HCT116 (cell line): ENCODE results near the gene RBP5. TPM values are rescaled to one million over a fixed set of nuclear protein-coding genes. Genes with fewer than 3 reads are reported as not detected.

Source experiments
- ATAC-seq: fragments of 200-7000 bp; cut with Tn5 transposase; 2 replicates; pipeline ENCODE4 v1.9.1; 2020; ENCODE audit warnings: mild to moderate bottlenecking, moderate library complexity
- BruUV-seq: library from RNA; stranded (reverse); fragments of 400-500 nt; replicated peaks from 2 replicates; lab custom pipeline; 2021; lab: Mats Ljungman, UMichigan
- CTCF ChIA-PET: fragments of 300-600 bp; sonication (Branson Sonifier 250); formaldehyde crosslinking; loops from one replicate; lab custom pipeline; 2021; ENCODE audit warnings: antibody characterized with exemption; lab: Charles Lee
- POLR2A ChIA-PET: fragments of 300-600, 350-600 bp; sonication (Branson Sonifier 250); formaldehyde crosslinking; loops from one replicate; lab custom pipeline; 2021; ENCODE audit warnings: antibody characterized with exemption; lab: Charles Lee
- RAD21 ChIA-PET, 2 experiments: fragments of 300-600 bp; sonication (Branson Sonifier 250); formaldehyde crosslinking; loops; one replicate each; lab custom pipeline; 2023; ENCODE audit warnings: low total read pairs in 2 of 2; ENCODE audit not compliant: uncharacterized antibody in 2 of 2, unreplicated experiment in 2 of 2, low non-redundant PET in 1 of 2; lab: Charles Lee
- DNase-seq: peaks from one replicate; pipeline ENCODE4 v3.0.0-alpha.2; 2010; ENCODE audit warnings: low read depth, low spot score
- H2AFZ ChIP-seq: fragments of 200-600 bp; shearing (Covaris generic), sonication (generic); 2 replicates; pipeline ENCODE4 v1.6.1; 2017; ENCODE audit warnings: low read depth, mixed run types, mixed read lengths, antibody characterized with exemption, low read length; ENCODE audit not compliant: poor library complexity, severe bottlenecking
- H3K27ac ChIP-seq: 2 replicates; pipeline ENCODE4 v1.5.1; 2012; ENCODE audit warnings: low read depth, low read length
- H3K27me3 ChIP-seq: fragments of 200-600 bp; sonication (generic); 2 replicates; pipeline ENCODE4 v1.6.1; 2016; ENCODE audit warnings: mixed run types, low read length, mixed read lengths; ENCODE audit not compliant: insufficient read depth
- H3K36me3 ChIP-seq, 2 experiments: fragments of 200-500 bp in 1 of 2; fragments of 200-600 bp in 1 of 2; sonication (Bioruptor generic) in 1 of 2; sonication (generic) in 1 of 2; 2 replicates each; pipeline versions ENCODE4 v1.5.1 to v1.6.1; 2014 to 2016; ENCODE audit warnings: low read length in 2 of 2, inconsistent platforms in 1 of 2, mixed read lengths in 1 of 2, mixed run types in 1 of 2; ENCODE audit not compliant: insufficient read depth in 2 of 2, control insufficient read depth in 1 of 2
- H3K4me1 ChIP-seq, 2 experiments: fragments of 200-600 bp in 1 of 2; sonication (generic) in 1 of 2; 2 replicates each; pipeline versions ENCODE4 v1.5.1 to v1.6.1; 2012 to 2017; ENCODE audit warnings: low read length in 2 of 2, inconsistent platforms in 1 of 2, mild to moderate bottlenecking in 1 of 2, mixed read lengths in 1 of 2, mixed run types in 1 of 2, moderate library complexity in 1 of 2; ENCODE audit not compliant: insufficient read depth in 2 of 2, control insufficient read depth in 1 of 2
- H3K4me2 ChIP-seq: fragments of 200-600 bp; sonication (generic); 2 replicates; pipeline ENCODE4 v1.6.1; 2017; ENCODE audit warnings: mixed run types, low read length, mixed read lengths
- H3K4me3 ChIP-seq, 2 experiments: fragments of 200-600 bp in 1 of 2; sonication (generic) in 1 of 2; replicated peaks in 1 of 2; 2 replicates each; pipeline ENCODE4 v1.5.1; 2011 to 2016; ENCODE audit warnings: low read length in 2 of 2, control low read depth in 1 of 2, low read depth in 1 of 2, mild to moderate bottlenecking in 1 of 2, mixed read lengths in 1 of 2, mixed run types in 1 of 2
- H3K79me2 ChIP-seq: fragments of 200-600 bp; sonication (generic); 2 replicates; pipeline ENCODE4 v1.6.1; 2017; ENCODE audit warnings: mild to moderate bottlenecking, mixed run types, low read length, moderate library complexity, mixed read lengths; ENCODE audit not compliant: insufficient read depth
- H3K9ac ChIP-seq: fragments of 200-600 bp; sonication (generic); 2 replicates; pipeline ENCODE4 v1.6.1; 2016; ENCODE audit warnings: low read length, mixed read lengths
- H3K9me2 ChIP-seq: fragments of 200-600 bp; sonication (generic), shearing (Covaris generic); 2 replicates; pipeline ENCODE4 v1.6.1; 2017; ENCODE audit warnings: mixed run types, mild to moderate bottlenecking, moderate library complexity; ENCODE audit not compliant: insufficient read depth
- H3K9me3 ChIP-seq, 2 experiments: fragments of 200-500 bp in 1 of 2; fragments of 200-600 bp in 1 of 2; sonication (Bioruptor generic) in 1 of 2; sonication (generic) in 1 of 2; 2 replicates each; pipeline ENCODE4 v1.6.1; 2014 to 2017; ENCODE audit warnings: low read length in 2 of 2, mixed read lengths in 2 of 2, inconsistent platforms in 1 of 2, low read depth in 1 of 2, mild to moderate bottlenecking in 1 of 2, mixed run types in 1 of 2, moderate library complexity in 1 of 2; ENCODE audit not compliant: control insufficient read depth in 1 of 2, insufficient read depth in 1 of 2
- H4K20me1 ChIP-seq: fragments of 200-600 bp; sonication (generic), shearing (Covaris generic); 2 replicates; pipeline ENCODE4 v1.6.1; 2017; ENCODE audit warnings: mixed run types, mild to moderate bottlenecking, moderate library complexity; ENCODE audit not compliant: insufficient read depth
- SRF ChIP-seq: IDR thresholded peaks from 2 replicates; pipeline ENCODE4 v1.6.1; 2012; ENCODE audit warnings: low read depth
- intact Hi-C: fragments of 100-400 bp; cut with micrococcal nuclease; formaldehyde crosslinking; loops from 2 replicates; pipeline ENCODE4 v1.10.0; 2022
- total RNA-seq: library from RNA; stranded (reverse); gene quantifications from one replicate; pipeline ENCODE4 v1.2.1, GENCODE V29; 2021; ENCODE audit not compliant: unreplicated experiment
- TF ChIP-seq, protein P1 (sequence below): IDR thresholded peaks from 2 replicates; pipeline ENCODE4 v1.6.1; 2012; ENCODE audit warnings: low read depth

Gene RBP5
- total RNA-seq, 1 experiment from 2014 or later: 0.22 TPM

DNA sequence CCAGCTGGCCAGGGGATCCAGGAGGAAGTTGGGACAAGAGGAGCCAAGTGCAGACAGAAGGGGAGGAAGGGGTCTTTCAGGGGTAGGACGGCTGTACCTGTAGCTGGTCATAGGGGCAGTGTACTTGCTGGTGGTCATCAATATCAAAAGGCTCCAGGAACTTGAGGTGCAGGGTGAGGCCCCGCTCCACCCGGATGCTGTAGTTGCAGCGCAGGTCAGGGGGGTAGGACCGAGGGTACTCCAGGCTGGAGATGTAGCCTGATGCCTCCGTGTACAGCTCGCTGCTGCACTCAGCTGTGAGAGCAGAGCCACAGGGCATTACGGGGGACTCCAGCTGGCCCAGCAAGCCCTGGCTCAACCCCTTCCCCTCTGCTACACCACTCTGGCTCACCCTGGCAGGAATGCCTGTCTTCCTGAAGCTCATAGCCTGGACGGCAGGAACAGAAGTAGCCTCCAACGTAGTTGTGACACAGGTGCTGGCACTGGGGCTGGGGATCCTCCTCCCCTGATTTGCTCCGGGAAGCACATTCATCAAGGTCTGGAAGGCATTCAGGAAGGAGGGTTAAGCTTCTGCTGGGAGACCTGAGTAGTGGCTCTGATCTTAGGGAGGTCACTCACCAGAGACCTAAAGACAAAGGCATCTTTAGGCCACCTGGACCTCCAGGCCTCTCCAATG lies 39.4 kb downstream of the RBP5 start:
- CTCF ChIA-PET: interaction anchor here (1.1 kb wide), 1 partner anchor 217 kb away, joined by 3 read pairs; the partner anchor contains the start of gene SPSB2
- POLR2A ChIA-PET: interaction anchor here (1.1 kb wide), 1 partner anchor 146 kb away, joined by 4 read pairs; the partner anchor contains the start of genes C12orf57 and RNU7-1
- no TSS peak for BruUV-seq

More for the DNA sequence above, 39.4 kb downstream of the RBP5 start:
- no peaks in the 10 kb centered on the region for H3K79me2 ChIP-seq
- H3K4me3 ChIP-seq: no peak overlapping the region
- RAD21 ChIA-PET: no interaction called here
- H3K9me2 ChIP-seq: no peaks in the 10 kb centered on the region
- H3K27me3 ChIP-seq: 0 out of 2 replicates have a peak, but pooled peaks cover 4% of the 10 kb centered on the region
- no peak for DNase-seq
- H3K4me2 ChIP-seq: no peak overlapping the region
- no peak for ATAC-seq
- no peaks in the 10 kb centered on the region for H3K36me3 ChIP-seq
- intact Hi-C loops: no loop called here
- H4K20me1 ChIP-seq: no peaks in the 10 kb centered on the region
- TF ChIP-seq, protein P1, sequence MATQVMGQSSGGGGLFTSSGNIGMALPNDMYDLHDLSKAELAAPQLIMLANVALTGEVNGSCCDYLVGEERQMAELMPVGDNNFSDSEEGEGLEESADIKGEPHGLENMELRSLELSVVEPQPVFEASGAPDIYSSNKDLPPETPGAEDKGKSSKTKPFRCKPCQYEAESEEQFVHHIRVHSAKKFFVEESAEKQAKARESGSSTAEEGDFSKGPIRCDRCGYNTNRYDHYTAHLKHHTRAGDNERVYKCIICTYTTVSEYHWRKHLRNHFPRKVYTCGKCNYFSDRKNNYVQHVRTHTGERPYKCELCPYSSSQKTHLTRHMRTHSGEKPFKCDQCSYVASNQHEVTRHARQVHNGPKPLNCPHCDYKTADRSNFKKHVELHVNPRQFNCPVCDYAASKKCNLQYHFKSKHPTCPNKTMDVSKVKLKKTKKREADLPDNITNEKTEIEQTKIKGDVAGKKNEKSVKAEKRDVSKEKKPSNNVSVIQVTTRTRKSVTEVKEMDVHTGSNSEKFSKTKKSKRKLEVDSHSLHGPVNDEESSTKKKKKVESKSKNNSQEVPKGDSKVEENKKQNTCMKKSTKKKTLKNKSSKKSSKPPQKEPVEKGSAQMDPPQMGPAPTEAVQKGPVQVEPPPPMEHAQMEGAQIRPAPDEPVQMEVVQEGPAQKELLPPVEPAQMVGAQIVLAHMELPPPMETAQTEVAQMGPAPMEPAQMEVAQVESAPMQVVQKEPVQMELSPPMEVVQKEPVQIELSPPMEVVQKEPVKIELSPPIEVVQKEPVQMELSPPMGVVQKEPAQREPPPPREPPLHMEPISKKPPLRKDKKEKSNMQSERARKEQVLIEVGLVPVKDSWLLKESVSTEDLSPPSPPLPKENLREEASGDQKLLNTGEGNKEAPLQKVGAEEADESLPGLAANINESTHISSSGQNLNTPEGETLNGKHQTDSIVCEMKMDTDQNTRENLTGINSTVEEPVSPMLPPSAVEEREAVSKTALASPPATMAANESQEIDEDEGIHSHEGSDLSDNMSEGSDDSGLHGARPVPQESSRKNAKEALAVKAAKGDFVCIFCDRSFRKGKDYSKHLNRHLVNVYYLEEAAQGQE: no peak
- TF ChIP-seq SRF: no peak
- peaks cover 0 to 7% of the 10 kb centered on the region in 2 experiments; a peak in 1 of 4 replicates for H3K9me3 ChIP-seq
- no peak overlapping the region for H3K9ac ChIP-seq
- H3K27ac ChIP-seq: no peak overlapping the region
- peaks cover 0 to 6% of the 10 kb centered on the region in 2 experiments; a peak in 1 of 4 replicates for H3K4me1 ChIP-seq
- no peak overlapping the region for H2AFZ ChIP-seq
